NCI-H1092 treated with DMSO at 0.1 percent for 48 hours (cell line): ENCODE measurements around the gene ABCA13.
A peak's percentile ranks its signal among the peaks of the same experiment; 100 is the strongest.

ENCODE experiments used
- DNase-seq: peaks from one replicate; lab custom pipeline; 2025; lab: John Stamatoyannopoulos, UW

The ABCA13 gene

DNA sequence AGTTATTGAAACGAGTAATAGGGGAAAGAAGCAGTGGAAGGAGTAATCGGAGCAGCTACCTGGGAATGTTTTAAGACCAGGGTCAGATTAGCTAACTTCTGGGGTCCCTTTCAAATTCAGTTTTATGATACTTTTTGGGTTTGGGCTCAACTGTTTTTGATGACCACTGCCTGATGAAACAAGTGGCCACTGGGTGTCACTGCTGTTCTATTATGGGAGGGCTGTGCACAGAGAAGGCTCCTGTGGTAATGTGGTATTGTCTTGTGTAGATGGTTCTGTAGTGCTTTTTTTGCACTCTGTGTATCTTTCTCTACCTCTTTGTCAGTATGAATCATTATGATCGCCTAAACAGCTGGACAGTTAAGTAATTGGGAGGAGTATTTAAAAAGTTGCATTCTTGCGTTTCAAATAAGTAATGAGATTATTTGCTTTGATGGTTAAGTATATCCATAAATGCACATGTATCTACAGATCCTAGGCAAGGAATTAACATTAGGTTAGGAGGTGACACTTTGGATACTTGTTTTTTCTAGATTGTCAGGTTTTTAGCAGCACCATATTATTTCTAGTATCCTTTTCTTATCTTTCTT, 128.4 kb downstream of the ABCA13 start:
- DNase-seq, result peak; percentile 80

DNA sequence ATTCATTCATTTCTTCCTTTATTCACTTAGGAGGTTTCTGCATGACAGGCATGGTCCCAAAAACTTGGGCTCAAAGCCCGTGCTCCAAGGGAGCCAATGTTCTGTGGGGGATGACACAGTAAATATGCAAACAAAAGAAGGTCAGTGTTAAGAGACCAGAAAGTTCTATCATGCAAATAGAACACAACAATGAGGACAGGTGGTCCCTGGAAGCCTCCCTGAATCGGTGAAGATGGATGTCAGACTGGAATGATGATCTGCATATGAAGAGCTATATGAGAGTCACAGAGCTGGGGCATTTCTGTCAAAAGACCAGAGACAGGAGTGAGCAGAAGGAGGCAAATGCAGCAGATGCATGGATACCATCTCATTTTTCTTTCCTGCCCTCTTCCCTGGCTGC, 129.0 kb downstream of the ABCA13 start:
- peak; percentile 31 for DNase-seq

DNA sequence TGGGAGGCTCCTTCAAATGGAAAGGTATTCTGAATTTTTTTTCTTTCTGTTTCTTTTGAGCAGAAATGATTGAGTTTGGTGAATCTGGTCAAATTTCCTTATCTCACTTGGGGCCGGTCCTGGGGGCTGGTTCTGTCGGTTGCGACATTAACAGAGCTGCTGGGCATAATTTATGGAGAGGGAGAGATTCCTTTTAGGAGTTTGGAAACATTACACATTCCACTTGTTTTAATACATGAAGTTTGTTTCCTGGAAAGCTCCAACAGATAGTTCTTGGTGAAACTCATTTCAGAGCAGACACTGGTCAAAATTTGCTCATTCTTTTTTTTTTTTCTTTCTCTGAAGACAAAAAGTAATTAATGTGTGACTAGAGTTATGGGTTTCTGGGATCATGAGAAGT, 129.9 kb downstream of the ABCA13 start:
- no peak for DNase-seq

DNA sequence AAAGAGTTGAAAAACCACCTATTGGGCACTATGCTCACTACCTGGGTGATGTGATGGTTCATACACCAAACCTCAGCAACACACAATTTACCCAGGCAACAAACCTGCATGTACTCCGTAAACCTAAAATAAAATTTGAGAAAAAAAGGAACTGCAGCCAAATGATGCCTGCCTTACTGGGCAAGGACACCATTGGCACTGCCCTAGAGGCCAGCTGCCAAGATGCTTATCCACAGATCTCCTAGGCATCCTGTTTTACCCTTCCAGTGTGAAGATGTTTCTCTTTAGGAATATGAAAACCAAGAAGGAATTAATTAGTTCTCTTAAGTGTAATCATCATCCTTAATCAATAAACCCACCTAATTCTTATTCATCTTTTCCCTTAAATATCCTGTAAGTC, 133.4 kb downstream of the ABCA13 start:
- DNase-seq, result no peak

DNA sequence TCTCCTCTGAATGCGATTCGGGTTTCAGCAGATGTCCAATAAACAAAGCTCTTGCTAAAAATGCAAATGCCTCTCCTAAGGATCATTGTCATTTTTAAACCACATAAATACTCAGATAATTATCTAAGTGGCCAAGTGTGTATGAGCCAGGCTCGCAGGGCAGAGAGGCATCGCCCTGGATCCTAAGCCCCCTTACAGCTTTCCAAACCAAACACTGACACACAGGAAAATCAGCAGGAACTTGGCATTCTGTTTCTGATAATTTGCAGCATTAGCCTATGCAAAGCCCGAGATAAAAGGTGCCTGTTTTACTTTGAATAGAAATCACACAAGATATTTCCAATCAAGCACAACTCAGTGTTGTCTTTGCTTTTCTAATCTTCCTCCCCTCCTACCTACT, 134.4 kb downstream of the ABCA13 start:
- DNase-seq, result peak; percentile 88

DNA sequence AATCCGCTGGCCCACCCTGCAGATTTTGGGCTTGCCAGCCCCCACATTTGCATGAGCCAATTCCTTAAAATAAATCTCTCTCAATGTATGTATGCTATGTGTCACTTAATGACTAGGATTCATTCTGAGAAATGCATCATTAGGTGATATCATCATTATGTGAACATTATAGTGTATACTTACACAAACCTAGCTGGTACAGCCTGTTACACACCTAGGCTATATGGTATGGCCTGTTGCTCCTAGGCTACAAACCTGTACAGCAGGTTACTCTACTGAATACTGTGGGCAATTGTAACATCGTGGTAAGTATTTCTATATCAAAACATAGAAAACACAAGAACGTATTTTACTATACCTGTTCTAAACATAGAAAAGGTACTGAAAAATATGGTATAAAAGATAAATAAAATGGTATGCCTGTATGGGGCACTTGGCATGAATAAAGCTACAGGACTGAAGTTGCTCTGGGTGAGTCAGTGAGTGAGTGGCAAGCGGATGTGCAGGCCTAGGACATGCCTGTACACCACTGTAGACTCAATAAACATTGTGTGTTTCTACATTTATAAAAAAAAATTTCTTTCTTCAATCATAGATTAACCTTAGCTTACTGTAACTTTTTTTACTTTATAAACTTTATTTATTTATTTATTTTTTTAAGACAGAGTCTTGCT, 135.9 kb downstream of the ABCA13 start:
- DNase-seq, result no peak

DNA sequence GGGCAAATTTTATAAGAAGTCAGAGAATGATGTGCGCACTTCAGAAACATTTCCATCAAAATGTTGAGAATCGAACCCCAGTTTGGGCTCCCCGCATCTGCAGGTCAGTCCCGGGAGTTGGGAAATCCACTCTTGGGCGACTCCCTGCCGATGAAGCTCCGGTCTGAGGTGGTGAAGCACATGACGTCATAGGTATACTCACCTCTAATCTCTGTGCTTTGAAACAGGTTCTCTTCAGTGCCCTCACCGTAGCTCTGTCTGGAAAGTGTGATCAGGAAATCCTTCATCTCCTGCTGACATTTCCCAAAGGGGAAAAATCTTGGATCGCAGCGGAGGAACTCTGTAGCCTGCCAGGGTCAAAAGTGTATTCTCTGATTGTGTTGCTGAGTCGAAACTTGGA, 138.5 kb downstream of the ABCA13 start:
- DNase-seq, result no peak

DNA sequence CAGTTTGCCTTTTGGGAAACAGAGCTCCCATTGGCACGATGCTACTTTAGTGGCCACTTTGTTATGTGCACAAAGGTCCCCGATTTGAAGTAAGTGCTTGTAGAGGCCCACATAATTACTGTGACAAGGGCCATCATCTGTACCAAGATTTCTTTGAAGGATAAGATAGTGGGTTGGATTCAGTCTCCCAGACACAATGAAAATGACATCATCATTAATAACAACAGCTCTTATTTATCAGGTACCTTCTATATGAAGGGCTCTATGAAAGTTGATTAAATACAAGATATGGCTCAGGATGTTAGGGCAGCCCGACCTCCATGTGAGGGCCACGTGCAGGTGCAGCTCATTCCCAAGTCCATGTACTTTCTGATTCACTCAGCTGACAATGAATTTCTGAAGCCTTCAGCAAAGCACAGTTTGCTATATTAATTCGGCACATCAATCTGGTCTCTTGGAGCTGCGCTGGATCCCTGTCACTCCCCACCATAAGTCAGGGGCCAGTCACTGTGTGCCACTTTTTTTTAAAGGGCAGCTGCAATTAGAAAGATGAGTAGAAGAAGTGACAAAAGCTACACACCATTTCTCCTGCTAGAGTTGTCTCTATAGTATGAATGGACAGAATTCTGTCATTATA, 140.3 kb downstream of the ABCA13 start:
- no peak for DNase-seq

DNA sequence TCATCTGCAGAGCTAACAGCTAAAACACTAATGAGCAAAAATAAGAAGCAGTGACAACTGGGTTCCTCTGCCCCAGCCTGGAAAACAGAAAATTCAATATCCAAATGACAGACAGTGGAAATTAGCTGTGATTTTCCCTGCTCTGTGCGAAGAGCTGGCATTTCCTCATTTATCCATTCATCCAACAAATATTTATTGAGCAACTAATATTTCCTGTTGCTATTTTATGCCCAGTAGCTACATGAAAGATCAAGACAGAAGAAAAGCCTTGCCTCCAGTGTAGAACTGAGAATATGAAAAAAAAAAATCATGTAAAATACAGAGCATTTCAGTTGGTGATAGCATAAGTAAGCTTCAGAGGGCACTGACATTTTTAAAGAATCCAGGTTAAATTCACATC, 140.9 kb downstream of the ABCA13 start:
- no peak for DNase-seq

DNA sequence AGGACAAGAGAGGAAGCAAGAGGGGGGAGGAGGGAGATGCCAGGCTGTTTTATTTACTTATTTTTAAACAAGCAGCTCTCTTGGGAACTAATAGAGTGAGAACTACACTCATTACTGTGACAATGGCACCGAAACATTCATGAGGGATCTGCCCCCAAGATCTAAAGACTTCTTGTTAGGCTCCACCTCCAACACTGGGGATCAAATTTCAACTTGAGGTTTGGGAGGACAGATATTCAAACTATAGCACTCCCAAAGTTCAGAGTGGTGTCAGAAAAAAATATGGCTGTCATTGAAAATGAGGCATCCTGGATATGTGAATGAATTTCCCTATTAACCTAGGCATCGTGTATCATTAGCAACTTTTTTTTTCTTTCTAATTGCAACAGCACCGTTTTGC, 145.5 kb downstream of the ABCA13 start:
- no peak for DNase-seq

DNA sequence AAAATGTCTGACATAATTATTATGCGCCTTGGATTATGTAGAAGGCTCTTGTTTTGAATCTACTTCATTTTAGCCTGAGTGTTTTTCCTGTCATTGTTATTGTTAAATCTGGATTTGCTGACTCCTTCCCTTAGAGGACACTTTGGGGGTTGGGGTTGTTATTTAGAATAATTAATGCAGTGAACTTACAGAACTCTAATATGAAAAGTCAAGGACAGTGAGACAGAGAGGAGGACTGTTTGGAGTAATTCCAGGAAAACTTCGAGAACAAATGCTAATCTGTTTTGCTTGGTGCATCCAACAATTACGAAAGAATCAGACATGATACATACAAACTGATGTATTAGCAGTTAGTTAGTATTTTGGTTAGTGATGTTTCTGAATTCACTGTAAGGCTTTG, 146.1 kb downstream of the ABCA13 start:
- DNase-seq, result no peak

DNA sequence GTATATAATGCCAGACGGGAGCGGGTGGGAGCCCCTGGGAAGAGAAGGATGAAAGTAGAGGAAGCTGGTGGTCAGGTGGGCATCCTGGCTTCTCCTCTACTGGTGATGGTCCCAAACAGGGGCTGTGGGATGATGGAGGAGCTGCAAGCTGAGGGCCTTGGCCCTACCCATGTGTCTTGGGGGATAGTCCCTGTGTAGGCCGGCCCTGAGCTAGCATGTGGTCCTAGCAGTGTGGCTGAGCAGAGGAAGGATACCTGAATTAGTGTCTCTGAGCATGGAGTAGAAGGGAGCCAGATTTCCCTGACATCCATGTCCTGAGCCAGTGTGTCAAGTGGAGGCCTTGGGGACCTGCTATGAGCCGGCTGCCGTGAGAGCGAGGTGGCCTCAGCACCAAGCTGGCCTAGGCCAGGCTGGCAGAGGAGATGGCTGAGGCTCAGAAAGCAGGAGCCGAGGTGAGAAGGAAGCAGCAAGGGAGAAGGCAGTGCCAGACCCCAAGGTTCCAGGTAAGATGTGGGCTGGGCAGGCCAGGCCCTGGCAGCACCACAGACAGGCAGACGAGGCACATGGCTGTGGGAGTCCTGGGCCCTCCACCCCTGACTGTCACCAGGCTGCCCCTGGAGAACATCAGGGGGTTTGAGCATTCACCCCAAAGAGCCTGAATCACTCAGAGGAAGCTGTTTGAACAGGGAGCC, 150.2 kb downstream of the ABCA13 start:
- DNase-seq, result no peak

DNA sequence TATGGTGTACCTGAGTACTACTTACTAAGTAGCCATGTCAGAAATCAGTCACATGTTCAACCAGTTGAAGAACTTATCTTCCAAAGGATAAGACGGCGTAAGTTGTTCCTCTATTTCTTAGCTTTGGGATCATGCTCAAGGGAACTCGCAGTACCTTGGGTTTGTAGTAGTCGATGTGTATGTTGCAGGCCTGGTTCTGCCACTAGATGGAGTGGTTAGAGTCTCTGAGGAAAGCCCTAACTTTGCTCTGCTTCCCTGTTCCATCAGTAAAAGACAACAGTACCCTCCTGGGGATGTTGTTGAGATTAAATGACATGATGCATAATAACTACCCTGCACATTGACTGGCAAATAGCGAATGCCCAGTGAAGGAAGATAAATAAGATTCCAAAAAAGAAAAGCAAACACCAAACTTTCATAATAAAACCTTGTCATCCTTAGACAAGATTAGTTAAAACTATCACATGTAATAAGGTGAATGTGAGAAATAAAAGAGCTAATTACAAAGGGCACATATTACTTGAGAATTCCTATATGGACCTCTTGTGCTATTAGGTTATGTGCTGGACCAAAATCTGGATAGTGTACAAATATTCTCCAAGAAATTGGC, 165.9 kb downstream of the ABCA13 start:
- DNase-seq, result peak; percentile 28

DNA sequence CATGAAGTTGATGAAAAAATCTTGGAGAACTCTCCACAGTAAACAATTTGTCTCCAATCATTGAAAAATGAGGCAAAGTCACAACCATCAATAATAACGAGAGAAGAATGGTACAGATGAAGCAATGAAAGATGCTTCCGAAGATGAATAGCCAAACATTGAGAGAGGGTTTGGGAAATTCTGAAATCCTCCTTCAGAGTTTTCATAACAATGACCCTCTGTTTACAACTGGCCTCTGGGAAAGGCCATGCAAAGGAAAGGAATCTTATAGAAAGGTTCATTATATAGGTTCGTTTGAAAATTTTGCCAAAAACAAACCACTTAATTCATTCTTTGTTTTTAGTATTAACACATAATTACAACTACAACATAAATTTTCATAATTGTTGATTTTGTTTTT, 166.5 kb downstream of the ABCA13 start:
- no peak for DNase-seq

DNA sequence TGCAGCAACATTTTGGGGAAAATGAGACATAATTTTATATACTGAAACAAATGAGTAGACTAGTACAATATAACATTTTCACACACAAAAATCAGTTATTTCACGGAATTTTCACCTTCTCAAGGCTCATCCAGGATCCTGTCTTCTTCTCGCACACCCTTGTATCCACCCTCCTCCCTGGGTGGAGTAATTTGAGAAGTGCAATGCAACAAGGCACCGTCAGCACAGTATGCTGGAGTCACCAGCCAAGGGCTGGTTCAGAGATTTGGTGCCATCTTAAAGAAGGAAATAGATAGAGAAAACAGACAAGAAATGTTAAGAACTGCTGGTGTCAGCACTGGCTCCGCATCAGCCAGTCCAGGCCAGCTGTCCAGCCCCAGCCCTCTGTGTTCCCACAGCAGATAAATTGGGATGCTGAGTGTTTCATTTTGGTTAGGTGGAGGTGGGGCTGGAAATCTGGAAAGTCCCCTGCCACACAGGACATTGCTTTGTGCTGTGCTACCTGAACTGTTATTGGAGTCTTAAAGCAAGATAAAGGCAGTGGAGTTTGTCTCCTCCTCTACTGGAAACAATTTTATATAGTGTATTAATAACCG, 176.1 kb downstream of the ABCA13 start:
- no peak for DNase-seq

DNA sequence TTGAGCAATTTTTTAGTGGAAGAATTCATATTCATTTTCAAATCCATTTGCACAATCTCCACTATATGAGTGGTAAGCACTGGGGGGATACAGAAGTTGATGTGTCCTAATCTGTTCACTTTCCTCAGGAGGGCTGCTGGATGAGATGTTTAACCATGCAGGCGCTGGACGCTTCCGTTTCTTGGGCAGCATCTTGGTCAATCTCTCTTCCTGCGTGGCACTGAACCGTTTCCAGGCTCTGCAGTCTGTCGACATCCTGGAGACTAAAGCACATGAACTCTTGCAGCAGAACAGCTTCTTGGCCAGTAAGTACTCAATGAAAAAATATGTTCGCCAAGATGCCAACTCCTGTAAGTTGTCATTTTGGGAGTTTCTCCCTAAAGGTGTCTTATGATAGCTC, 179.3 kb downstream of the ABCA13 start:
- no peak for DNase-seq

DNA sequence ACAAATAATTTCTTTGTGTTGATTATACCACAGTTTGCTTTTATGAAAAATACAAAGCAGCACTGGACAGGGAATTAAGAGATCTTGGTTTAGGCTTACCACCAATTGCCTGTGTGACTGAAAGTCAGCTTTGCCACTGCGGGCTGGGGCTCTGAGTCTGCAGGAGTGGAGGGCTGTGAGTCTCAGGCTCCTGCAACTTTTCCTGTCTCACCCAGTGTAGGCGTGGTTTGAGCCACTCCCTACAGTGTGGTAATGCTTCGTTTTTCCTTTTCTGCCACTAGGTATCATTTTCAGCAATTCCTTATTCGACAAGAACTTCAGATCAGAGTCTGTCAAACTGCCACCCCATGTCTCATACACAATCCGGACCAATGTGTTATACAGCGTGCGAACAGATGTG, 180.6 kb downstream of the ABCA13 start:
- no peak for DNase-seq

DNA sequence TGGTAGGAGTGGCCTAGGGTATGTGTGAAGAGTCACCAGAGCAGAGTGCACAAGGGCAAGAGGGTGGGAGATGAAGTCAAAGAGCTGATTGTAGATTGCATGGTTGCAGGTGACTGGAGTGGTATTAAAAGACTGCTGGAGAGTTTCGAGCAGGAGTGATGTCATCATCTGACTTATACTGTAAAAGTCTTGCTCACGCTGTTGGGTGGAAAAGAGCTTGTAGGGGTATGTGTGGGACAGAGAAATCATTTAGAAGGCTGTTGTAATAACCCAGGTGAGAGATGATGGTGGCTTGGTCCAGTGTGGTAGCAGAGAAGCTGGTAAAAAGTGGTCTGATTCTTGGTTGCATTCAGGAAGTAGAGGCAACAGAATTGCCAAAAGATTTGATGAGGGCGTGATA, 184.1 kb downstream of the ABCA13 start:
- DNase-seq, result no peak

DNA sequence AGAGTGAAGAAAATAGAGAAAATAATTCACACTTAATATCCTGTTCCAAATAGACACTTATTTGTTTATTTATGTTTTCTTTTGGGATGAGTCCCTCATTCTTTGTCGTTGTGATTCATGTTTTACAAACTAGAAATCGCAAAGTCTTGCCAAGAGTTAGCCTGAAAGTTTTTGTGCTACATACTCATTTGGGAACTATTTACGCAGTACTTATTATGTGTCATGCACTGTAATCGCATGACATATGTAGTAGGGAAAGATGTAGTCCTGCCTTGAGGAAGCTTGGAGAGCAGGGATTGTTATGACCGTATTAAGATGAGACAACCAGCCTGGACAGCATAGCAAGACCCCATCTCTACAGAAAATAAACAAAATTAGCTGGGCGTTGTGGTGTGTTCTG, 189.3 kb downstream of the ABCA13 start:
- DNase-seq, result no peak

DNA sequence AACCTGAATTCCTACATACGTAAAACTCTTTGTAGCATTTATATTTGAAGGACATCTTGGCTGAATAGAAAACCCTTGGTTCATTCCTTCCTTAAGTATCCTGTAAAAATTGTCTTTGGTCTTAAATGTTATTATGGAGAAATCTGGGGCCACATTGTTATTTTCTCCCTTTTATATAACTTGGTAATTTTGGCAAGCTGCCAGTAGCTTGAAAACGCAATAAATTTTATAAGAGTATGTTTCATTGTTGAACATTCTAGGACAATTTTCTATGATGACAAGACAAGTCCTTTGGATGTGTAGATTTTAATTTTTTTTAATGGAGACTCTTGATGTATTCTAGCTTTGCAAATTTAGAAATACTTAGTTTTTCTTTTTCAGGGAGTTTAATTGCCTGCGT, 191.9 kb downstream of the ABCA13 start:
- no peak for DNase-seq

DNA sequence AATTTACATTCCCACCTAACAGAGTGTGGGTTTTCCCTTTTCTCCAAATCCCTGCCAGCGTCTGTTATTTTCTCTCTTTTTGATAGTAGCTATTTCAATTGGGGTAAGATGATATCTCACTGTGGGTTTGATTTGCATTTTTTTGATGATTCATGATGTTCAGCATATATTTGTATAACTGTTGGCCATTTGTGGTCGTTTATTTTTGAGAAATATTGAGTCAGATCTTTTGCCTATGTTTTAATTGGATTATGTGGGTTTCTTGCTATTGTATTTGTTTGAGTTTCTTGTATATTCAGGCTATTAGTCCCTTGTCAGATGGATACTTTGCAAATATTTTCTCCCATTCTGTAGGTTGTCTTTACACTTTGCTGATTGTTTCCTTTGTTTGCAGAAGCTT, 193.8 kb downstream of the ABCA13 start:
- DNase-seq, result no peak

DNA sequence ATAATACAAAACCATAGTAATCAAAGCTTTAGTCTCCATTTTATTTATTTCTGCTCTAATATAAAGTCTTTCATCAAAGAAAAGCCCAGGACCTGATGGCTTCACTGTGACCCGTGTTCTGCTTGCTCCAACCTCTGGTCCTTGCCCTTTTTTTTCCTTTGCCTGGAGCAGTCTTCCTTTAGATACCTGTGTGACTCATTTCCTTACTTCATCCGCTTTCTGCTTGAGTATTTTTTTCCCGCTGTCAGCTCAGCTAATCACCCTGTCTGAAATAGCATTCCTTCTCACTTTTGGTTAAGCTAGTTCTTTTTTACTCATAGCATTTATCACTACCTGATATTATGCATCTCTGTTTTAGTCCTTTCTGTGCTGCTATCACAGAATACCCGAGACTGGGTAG, 194.8 kb downstream of the ABCA13 start:
- no peak for DNase-seq
